Amniotic epithelial cell (primary cell): ENCODE results near the gene MTA2.

ENCODE experiments used
- DNase-seq: peaks from one replicate; pipeline ENCODE4 v3.0.0-alpha.2; 2010; ENCODE audit warnings: low read depth

MTA2 gene

DNA sequence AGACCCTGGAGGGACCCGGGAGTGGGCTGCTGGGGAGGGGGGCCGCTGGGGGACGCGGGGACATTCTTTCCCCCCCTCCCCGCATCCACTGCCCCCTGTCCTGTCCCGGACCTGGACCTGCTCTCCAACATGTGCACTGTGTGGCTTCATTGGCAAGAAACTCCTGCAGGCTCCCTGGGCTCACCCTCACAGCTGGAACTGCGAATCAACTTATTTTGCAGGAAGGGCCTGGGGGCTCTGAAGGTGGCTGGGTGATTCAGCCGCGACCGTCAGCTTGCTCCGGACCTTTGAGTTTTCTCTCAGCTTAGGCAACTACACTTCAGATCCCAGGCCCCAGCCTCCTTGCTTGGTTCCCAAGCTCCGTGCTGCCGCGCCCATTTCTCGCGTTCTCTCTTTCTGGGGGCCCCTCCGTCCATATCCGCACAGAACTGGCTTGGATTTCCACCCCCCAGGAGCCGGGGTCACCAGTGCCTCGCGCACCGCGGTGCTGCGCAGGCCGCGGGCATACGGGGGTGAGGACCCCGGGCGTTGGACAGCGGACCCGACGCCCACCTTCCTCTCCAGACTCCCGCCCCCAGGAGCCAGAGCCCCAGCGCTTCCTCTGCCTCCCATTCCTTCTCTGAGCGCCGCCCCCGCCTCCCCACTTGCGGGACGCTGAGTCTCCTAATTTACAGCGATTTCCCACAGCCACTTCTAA lies 54.6 kb downstream of the MTA2 start:
- DNase-seq: no peak

- DNase-seq: no peak
These were observed 55.3 kb downstream of the MTA2 start, which contains the start of gene AHNAK for GRCh38 chr11:62546244-62546928. TSS of gene AHNAK (minus strand) at chr11:62546806. CDS start at chr11:62536098, 10,708 bp downstream.

- DNase-seq: peak; percentile 94
These were observed 56.0 kb downstream of the MTA2 start for GRCh38 chr11:62545437-62546243.

- no peak for DNase-seq
These were observed 56.9 kb downstream of the MTA2 start for GRCh38 chr11:62544581-62545436.

GRCh38 chr11:62543680-62544444 lies 57.8 kb downstream of the MTA2 start:
- no peak for DNase-seq
